NCI-H2029 treated with DMSO at 0.1 percent for 48 hours (cell line): ENCODE data around the gene ADNP2.

Experiments
- DNase-seq: peaks from one replicate; lab custom pipeline; 2025; lab: John Stamatoyannopoulos, UW

ADNP2 gene

DNA sequence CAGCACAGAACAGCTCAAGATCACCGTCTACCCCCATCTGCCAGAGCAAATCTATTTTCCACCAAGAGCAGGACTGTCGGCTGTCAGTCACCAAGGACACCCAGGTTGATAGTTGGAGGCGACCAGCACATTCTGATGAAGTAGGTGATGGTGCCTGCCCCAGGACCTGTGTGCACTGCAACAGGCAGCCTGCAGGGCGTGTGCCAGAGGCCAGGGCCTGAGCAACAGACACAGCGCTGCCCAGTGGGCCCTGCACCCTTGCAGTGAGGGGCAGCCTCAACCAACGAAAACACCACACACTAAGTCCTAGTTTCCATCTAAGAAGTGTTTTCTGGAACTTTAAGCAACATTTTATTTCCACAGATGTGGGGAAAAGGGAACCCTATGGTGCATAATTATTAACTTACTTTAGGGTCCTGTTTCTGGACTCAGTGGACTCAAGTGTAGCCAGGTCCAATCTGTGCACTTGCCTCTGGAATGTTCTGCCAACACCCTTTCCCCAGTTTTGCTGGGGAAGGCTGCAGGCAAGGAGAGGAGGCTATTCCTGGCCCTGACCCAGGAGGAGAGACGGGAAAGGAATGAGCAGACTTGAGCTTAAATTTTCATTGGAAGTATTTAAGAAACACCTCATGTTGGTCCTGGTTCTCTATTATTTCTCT lies 61.5 kb downstream of the ADNP2 start:
- no peak for DNase-seq

- no peak for DNase-seq
Observed at GRCh38 chr18:80171054-80171872, 62.2 kb downstream of the ADNP2 start.

GRCh38 chr18:80172056-80172455 lies 63.0 kb downstream of the ADNP2 start:
- DNase-seq, result no peak

DNA sequence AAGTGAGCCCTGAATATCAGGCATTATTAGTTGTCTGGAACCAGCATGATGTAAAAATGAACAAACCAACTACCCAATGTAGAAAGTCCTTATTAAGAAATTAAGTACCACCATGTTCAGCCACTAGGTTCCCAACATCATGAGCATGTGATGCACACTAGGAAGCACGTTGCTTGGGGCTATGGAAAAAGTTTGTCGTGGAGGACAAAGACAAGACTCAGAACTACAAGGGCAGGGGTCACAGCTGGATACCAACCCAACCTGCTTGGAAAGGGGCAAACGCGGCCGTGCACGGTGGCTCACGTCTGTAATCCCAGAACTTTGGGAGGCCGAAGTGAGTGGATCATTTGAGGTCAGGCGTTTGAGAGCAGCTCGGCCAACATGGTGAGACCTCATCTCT lies 64.0 kb downstream of the ADNP2 start:
- no peak for DNase-seq

DNA sequence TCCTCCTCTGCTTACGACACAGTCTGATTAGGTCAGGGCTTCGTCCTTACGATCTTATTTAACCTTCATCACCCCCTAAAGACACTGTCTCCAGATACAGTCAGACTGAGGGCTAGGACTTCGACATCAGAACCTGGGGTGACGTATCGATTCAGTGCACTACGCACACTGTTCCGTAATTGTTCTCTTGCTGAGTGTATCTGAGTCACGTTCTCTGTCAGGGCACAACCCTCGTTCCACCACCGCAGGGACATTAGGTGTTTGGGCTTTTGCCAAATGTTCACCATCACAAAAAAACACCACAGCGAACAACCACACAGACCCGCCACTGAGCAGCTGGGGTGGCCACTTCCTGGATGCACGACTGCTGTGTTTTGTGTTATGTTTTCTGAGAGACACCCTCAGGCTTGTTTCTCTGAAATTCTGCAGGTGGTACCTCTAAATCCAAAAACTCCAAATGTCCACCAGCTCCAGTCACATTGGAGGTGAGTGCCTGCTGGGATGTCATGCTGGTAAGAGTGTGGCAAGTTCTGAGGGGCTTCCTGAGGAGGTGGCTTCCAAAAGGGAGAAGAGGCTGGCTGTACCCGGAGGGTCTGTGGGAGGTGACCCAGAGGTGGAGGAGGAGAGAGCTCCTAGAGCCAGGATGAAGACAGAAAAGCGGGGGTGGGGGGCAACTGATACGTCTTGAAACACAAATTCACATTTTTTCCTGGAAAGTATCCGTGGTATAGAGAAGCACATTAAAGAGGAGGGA lies 66.6 kb downstream of the ADNP2 start:
- DNase-seq, result no peak

GRCh38 chr18:80176334-80177073 lies 67.4 kb downstream of the ADNP2 start:
- DNase-seq, result no peak

GRCh38 chr18:80177128-80177527 lies 68.1 kb downstream of the ADNP2 start:
- DNase-seq, result no peak

DNA sequence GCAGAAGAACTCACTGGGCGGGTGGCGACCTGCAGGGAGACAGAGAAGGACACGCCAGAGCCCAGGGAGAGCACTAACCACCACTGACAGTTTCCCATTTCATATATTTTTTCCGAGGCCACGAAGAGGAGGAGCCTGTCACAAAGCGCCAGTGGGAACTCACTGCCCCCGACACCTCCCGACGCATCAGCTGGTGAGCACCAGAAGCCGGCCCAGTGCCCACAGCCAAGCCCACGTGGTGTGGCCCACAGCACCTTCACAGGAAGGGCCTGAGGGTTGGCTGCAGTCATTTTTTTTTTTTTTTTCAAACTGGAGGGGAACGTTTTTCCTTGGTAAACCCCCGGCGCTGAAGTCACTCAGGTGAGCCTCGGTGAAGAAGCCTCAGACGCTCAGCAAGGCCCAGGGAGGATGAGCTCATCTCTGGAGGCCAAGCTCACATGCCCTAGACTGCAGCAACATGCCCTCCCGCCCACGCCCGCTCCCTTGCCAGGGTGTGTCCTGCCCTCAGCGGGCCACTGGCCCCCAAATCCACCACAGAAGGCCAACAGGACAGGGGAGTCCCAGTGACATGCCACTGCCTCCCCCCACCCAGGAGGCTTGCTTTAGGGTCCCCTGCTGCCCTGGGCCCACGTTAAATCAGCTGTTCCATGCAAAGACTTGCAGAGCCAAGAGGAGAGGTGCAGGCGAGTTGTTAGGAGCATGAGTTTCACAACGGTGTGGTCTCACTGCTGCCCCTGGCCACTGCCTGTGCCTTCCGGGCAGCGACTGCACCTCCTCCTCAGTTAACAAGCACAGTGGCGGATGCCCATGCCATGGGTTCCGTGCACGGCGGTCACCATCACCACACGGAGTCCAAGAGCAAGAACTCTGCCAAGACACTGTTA lies 70.1 kb downstream of the ADNP2 start:
- DNase-seq, result no peak

DNA sequence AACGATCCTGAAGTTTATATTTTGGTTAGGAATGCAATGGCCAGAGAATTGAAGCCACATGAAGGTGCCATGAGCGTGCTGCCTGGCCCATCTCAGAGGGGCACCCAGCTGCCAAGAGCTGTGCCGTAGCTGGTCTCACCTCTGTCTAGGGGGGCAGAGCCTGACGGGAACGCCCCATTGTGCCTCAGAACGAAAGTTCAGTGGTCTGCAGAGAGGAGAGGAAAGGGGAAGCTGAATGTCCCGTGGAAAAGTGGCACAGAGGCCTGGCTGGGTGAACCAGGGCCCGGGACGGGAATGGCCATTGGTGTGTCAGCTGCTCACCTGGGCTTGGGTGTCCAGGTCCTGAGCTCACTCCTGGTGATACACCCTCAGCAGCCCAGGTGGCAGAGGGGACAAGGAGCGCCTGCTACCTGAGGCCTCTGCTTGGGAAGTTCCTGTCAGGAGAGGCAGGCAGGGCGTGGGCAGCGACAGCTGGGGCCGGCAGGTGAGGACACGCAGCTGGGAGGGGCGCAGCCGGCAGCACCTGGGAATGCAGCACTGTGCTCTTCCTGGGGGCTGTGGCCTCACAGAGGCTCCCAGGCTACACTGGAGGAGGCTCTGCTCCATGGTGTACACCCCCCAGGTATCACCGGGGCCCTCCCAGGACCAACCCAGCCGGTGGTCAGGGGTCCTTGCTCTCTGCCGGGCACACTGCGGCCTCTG lies 70.9 kb downstream of the ADNP2 start:
- DNase-seq, result no peak

- no peak for DNase-seq
Observed at GRCh38 chr18:80180778-80181564, 71.9 kb downstream of the ADNP2 start.

- no peak for DNase-seq
Observed at GRCh38 chr18:80181642-80182461, 72.8 kb downstream of the ADNP2 start.

DNA sequence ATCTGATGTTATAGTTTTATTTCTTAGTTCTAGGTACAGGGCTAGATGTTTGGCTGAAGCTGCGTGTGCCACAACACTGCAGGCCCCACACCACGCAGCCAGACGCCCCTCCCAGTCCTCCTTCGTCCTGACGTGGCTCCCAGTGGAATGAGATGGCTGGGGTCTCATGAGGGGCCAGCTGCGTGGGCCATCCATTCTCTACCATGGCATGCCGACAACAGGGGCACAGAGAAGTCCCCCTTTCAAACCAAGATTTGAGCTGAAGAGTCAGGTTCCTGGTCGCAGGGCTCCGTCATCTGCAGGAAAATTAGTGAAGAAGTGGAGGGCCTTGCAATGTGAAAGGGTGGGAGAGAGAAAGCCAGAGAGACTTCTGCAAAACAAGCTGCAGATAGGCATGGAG lies 73.8 kb downstream of the ADNP2 start:
- no peak for DNase-seq

- no peak for DNase-seq
Observed at GRCh38 chr18:80183273-80184050, 74.4 kb downstream of the ADNP2 start.

GRCh38 chr18:80184243-80184772 lies 75.2 kb downstream of the ADNP2 start:
- no peak for DNase-seq

- no peak for DNase-seq
Observed at GRCh38 chr18:80185545-80185944, 76.5 kb downstream of the ADNP2 start.

GRCh38 chr18:80187956-80188642 lies 79.0 kb downstream of the ADNP2 start:
- DNase-seq, result no peak
